GM19467 (cell line): Measurements from ENCODE around the gene IFNL2.

ENCODE experiments used
- ATAC-seq: cut with Tn5 transposase; IDR thresholded peaks from one replicate; pipeline ENCODE4 v1.9.1; 2021; ENCODE audit warnings: mild to moderate bottlenecking, moderate library complexity; ENCODE audit not compliant: unreplicated experiment

IFNL2 gene

GRCh38 chr19:39316627-39317321 is 48.6 kb downstream of the IFNL2 start:
- no peak for ATAC-seq

- no peak for ATAC-seq
Measured at GRCh38 chr19:39317476-39317875, 49.3 kb downstream of the IFNL2 start.

GRCh38 chr19:39318071-39318470 is 49.9 kb downstream of the IFNL2 start:
- no peak for ATAC-seq

GRCh38 chr19:39318690-39319089 is 50.5 kb downstream of the IFNL2 start:
- no peak for ATAC-seq

- no peak for ATAC-seq
Measured at GRCh38 chr19:39319098-39319891, 51.1 kb downstream of the IFNL2 start.
